ENCODE measurements around the gene DUSP3.

DNA sequence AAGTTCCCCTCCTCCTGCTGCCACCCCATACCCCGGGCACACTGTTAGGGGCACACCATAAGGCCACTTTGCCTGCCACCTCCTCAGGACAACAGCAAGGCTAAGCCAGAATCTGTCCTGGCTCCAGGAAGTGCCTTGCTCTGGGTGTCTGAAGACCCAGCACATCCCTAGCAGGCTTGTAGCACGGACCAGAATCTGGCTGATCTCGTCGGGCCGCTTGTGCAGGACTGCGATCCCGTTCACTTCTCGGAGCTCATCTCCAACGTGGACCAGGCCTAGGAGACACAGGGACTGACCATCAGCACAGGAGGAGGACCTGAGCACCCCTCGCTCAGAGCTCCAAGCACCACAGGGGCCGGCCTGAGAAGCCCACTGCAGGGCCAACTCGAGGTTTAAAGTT lies 46.8 kb upstream of the DUSP3 start:
- TF ChIP-seq EZH2 (IDR thresholded peaks at IDR 0.05; ENCODE audit: insufficient read depth, poor library complexity, severe bottlenecking) (no peak), EZH2phosphoT487 (IDR thresholded peaks at IDR 0.05; ENCODE audit: insufficient read depth, low read depth) (no peak)

Data from GM23248 (cell line).